GM12874 (cell line): Measurements from ENCODE around the gene SLC2A13.

Experiments
- CTCF ChIP-seq: IDR thresholded peaks from 2 replicates; pipeline ENCODE4 v1.5.1; 2011; ENCODE audit warnings: low read depth, mild to moderate bottlenecking, control low read depth, low read length, moderate library complexity; ENCODE audit not compliant: insufficient read depth

Gene SLC2A13

GRCh38 chr12:39771456-39771855 lies 334.4 kb downstream of the SLC2A13 start:
- no peak for TF ChIP-seq CTCF

GRCh38 chr12:39764944-39765560 lies 340.8 kb downstream of the SLC2A13 start:
- peak; percentile 67 for TF ChIP-seq CTCF

GRCh38 chr12:39763890-39764169 lies 342.1 kb downstream of the SLC2A13 start:
- TF ChIP-seq CTCF, result no peak

GRCh38 chr12:39763071-39763889 lies 342.6 kb downstream of the SLC2A13 start:
- no peak for TF ChIP-seq CTCF

- TF ChIP-seq CTCF, result no peak
Observed at GRCh38 chr12:39755478-39755877, 350.4 kb downstream of the SLC2A13 start.

- no peak for TF ChIP-seq CTCF
Observed at GRCh38 chr12:39752482-39753137, 353.3 kb downstream of the SLC2A13 start.

- TF ChIP-seq CTCF, result no peak
Observed at GRCh38 chr12:39743655-39744054, 362.2 kb downstream of the SLC2A13 start.
